Tibial nerve (tissue), 3 donors: ENCODE results near the gene SLC25A45.

ENCODE experiments used
- CTCF ChIP-seq, 5 experiments: fragments of 200-600 bp in 3 of 5; fragments of 450-650 bp in 2 of 5; sonication (generic) in 3 of 5; IDR thresholded peaks; one replicate each; pipeline ENCODE4 v1.5.1; 2016 to 2019; ENCODE audit warnings: antibody characterized with exemption in 5 of 5, mild to moderate bottlenecking in 3 of 5, moderate library complexity in 2 of 5
- POLR2A ChIP-seq, 2 donors: fragments of 450-650 bp; IDR thresholded peaks; one replicate each; pipeline ENCODE4 v1.6.1; 2017; ENCODE audit warnings: antibody characterized with exemption in 2 of 2, mild to moderate bottlenecking in 2 of 2, moderate library complexity in 2 of 2

- TF ChIP-seq CTCF (IDR thresholded peaks at IDR 0.05): peak in 1 of 5 experiments; percentile 34
- peak; percentile 43 to 69 for TF ChIP-seq POLR2A (IDR thresholded peaks at IDR 0.05)
Measured at GRCh38 chr11:65420979-65421793, 38.7 kb upstream of the SLC25A45 start.
